Measurements from ENCODE around the gene PYROXD2. TPM values are rescaled to one million over a fixed set of nuclear protein-coding genes. Genes with fewer than 3 reads are reported as not detected.
"Not testable (repeated sequence)": the region's sequence is repeated elsewhere in the genome, so short reads cannot be mapped to it uniquely, and the experiment has no call there.

Gene PYROXD2
- total RNA-seq, 1 experiment from 2014 or later, result 7.0 TPM

DNA sequence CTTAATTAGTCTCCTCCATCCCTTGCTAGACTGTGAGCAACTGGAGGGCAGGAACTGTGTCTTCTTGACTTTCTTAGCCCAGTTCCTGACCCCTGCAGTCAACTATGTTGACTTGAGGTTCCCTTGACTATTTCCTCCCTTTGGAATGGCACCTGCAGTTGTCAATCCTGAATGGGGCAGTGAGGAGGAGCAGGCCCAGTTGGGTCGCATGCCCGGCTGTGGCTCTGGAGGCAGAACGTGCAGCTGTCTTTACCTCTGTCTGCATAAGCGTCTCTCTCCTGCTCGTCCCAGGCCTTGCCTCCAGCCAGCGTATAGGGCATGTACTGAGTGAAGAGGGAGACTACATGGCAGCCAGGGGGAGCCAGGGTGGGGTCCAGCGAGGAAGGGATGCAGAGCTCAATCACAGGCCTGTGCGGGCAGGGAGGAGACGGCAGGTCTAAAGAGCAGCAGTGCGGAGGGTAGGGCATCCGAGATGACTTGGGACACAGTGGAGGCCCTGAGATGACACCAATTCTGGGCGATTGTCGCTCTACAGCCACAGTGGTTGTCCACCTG, 26.8 kb downstream of the PYROXD2 start:
- Mint-ChIP-seq H3K27me3 (ENCODE audit: unreplicated experiment) (no peaks in the 10 kb centered on the region), H3K4me3 (ENCODE audit: low read depth, unreplicated experiment) (no peak overlapping the region), H3K9me3 (ENCODE audit: low read depth, unreplicated experiment) (no peaks in the 10 kb centered on the region), H3K4me1 (ENCODE audit: low read depth, unreplicated experiment) (no peaks in the 10 kb centered on the region), H3K27ac (ENCODE audit: unreplicated experiment) (no peak overlapping the region), H3K36me3 (ENCODE audit: insufficient read depth, unreplicated experiment) (no peaks in the 10 kb centered on the region)
- TF ChIP-seq, protein P1, sequence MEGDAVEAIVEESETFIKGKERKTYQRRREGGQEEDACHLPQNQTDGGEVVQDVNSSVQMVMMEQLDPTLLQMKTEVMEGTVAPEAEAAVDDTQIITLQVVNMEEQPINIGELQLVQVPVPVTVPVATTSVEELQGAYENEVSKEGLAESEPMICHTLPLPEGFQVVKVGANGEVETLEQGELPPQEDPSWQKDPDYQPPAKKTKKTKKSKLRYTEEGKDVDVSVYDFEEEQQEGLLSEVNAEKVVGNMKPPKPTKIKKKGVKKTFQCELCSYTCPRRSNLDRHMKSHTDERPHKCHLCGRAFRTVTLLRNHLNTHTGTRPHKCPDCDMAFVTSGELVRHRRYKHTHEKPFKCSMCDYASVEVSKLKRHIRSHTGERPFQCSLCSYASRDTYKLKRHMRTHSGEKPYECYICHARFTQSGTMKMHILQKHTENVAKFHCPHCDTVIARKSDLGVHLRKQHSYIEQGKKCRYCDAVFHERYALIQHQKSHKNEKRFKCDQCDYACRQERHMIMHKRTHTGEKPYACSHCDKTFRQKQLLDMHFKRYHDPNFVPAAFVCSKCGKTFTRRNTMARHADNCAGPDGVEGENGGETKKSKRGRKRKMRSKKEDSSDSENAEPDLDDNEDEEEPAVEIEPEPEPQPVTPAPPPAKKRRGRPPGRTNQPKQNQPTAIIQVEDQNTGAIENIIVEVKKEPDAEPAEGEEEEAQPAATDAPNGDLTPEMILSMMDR (IDR thresholded peaks at IDR 0.05; ENCODE audit: unreplicated experiment), result no peak
- BruUV-seq (replicated peaks), result no TSS peak
- DNase-seq, result no peak
- intact Hi-C loops (cut with micrococcal nuclease; ENCODE audit: unreplicated experiment), result no loop called here
- CTCF ChIA-PET, result interaction anchor here (0.6 kb wide), 1 partner anchor 74 kb away, joined by 5 read pairs; no protein-coding TSS in a partner anchor

DNA sequence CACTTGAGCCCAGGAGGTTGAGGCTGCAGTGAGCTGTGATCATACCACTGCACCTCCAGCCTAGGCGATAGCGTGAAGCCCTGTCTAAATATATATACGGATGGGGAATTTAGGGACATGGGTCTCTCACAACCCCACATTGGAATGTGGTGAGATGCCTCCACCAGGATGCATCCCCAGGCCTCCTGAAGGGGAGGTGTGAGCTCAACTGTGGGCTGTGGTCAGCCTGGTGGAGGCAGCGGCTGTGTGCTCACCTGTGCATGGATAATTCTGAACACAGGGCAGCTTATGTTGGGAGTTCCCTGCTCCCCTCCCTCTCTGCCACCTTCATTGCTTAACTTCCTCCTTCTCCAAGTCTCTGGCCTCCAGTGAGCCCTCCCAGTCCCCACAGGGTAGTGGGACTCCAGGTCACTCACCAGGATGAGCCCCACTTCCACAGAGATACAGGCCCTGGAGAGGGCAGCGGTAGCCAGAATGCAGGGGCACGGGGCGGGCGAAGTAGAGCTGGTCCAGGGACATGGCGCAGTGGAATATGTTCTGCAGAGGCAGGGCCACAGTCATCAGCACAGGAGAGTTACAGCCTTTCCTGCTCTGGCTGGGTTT, 30.4 kb downstream of the PYROXD2 start:
- no peak overlapping the region for H3K4me3 Mint-ChIP-seq (ENCODE audit: low read depth, unreplicated experiment)
- no peaks in the 10 kb centered on the region for H3K4me1 Mint-ChIP-seq (ENCODE audit: low read depth, unreplicated experiment)
- intact Hi-C loops (cut with micrococcal nuclease; ENCODE audit: unreplicated experiment), result no loop called here
- BruUV-seq (replicated peaks), result no TSS peak
- TF ChIP-seq, protein P1 (IDR thresholded peaks at IDR 0.05; ENCODE audit: unreplicated experiment), result no peak
- no peaks in the 10 kb centered on the region for H3K9me3 Mint-ChIP-seq (ENCODE audit: low read depth, unreplicated experiment)
- H3K27ac Mint-ChIP-seq (ENCODE audit: unreplicated experiment), result no peak overlapping the region
- H3K36me3 Mint-ChIP-seq (ENCODE audit: insufficient read depth, unreplicated experiment), result no peaks in the 10 kb centered on the region
- CTCF ChIA-PET, result no interaction called here
- no peaks in the 10 kb centered on the region for H3K27me3 Mint-ChIP-seq (ENCODE audit: unreplicated experiment)
- DNase-seq, result no peak

DNA sequence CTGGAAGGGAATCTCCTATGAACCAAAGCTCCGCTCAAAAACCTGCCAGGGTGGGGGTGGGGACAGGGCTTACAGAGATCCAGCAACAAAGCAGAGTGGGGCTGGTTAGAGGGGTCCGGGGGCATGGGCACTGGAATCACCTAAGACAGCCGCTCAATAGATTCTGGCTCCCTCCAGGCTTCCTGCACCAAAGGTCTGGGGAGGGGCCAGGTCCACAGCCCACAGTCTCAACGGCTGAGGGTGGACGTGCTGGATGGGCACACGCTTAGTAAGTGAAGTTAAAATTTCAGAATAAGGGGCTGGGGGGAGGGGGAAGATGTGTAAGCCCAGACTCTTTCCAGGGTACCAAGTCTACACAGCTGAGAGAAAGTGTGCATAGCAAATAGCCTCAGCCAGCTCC, 31.1 kb downstream of the PYROXD2 start:
- BruUV-seq (replicated peaks), result no TSS peak
- no peaks in the 10 kb centered on the region for H3K4me1 Mint-ChIP-seq (ENCODE audit: low read depth, unreplicated experiment)
- no peaks in the 10 kb centered on the region for H3K27me3 Mint-ChIP-seq (ENCODE audit: unreplicated experiment)
- DNase-seq, result no peak
- no peak overlapping the region for H3K27ac Mint-ChIP-seq (ENCODE audit: unreplicated experiment)
- no peak overlapping the region for H3K4me3 Mint-ChIP-seq (ENCODE audit: low read depth, unreplicated experiment)
- TF ChIP-seq, protein P1 (IDR thresholded peaks at IDR 0.05; ENCODE audit: unreplicated experiment), result no peak
- intact Hi-C loops (cut with micrococcal nuclease; ENCODE audit: unreplicated experiment), result no loop called here
- CTCF ChIA-PET, result no interaction called here
- H3K36me3 Mint-ChIP-seq (ENCODE audit: insufficient read depth, unreplicated experiment), result no peaks in the 10 kb centered on the region
- H3K9me3 Mint-ChIP-seq (ENCODE audit: low read depth, unreplicated experiment), result no peaks in the 10 kb centered on the region

DNA sequence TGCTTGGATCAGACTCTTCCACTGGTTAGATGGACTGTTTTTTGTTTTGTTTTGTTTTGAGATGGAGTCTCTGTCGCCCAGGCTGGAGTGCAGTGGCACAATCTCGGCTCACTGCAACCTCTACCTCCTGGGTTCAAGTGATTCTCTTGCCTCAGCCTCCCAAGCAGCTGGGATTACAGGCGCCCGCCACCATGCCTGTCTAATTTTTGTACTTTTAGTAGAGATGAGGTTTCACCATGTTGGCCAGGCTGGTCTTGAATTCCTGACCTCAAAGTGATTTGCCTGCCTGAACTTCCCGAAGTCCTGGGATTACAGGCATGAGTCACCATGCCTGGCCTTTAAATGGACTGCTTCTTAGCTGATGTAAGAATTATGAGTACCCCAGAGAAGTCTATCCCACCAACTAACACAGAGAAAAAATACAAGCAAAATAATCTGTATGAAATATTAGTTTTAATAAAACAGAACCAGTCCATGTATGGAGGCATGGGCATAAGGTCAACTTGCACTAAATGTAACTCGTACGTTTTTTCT, 31.8 kb downstream of the PYROXD2 start:
- H3K4me3 Mint-ChIP-seq (ENCODE audit: low read depth, unreplicated experiment); H3K27me3 Mint-ChIP-seq (ENCODE audit: unreplicated experiment); CTCF ChIA-PET; H3K9me3 Mint-ChIP-seq (ENCODE audit: low read depth, unreplicated experiment); H3K4me1 Mint-ChIP-seq (ENCODE audit: low read depth, unreplicated experiment); BruUV-seq (replicated peaks); H3K36me3 Mint-ChIP-seq (ENCODE audit: insufficient read depth, unreplicated experiment); DNase-seq; intact Hi-C loops (cut with micrococcal nuclease; ENCODE audit: unreplicated experiment); H3K27ac Mint-ChIP-seq (ENCODE audit: unreplicated experiment): not testable (repeated sequence)

DNA sequence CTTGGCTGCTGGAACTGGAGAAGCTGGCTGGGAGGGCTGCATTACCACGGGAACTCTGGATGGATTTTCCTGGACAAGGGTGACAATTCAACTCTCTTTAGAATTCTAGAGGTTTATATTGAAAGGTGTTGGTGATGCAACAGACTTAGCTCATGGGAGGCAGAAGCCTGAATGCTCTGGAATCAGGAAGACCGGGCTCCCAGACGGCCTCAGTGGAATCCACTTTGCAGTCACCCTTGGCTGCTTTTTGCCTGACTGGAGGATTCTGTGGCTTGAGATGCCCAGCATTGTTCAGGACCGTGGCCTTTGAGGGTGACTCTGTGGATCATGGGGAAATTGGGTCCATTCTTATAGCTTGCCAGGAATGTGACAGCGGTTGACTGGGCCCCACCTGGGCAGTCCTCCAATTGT, 32.3 kb downstream of the PYROXD2 start:
- no peak for DNase-seq
- BruUV-seq (replicated peaks), result no TSS peak
- Mint-ChIP-seq H3K36me3 (ENCODE audit: insufficient read depth, unreplicated experiment) (no peaks in the 10 kb centered on the region), H3K27me3 (ENCODE audit: unreplicated experiment) (no peaks in the 10 kb centered on the region), H3K4me1 (ENCODE audit: low read depth, unreplicated experiment) (no peaks in the 10 kb centered on the region), H3K9me3 (ENCODE audit: low read depth, unreplicated experiment) (no peaks in the 10 kb centered on the region), H3K27ac (ENCODE audit: unreplicated experiment) (no peak overlapping the region), H3K4me3 (ENCODE audit: low read depth, unreplicated experiment) (no peak overlapping the region)
- intact Hi-C loops (cut with micrococcal nuclease; ENCODE audit: unreplicated experiment), result no loop called here
- CTCF ChIA-PET, result no interaction called here
- TF ChIP-seq, protein P1 (IDR thresholded peaks at IDR 0.05; ENCODE audit: unreplicated experiment), result no peak
